Breast epithelium (tissue), 4 donors: Measurements from ENCODE around the gene OR2C3. TPM values are rescaled to one million over a fixed set of nuclear protein-coding genes. Genes with fewer than 3 reads are reported as not detected.
A peak's percentile ranks its signal among the peaks of the same experiment; 100 is the strongest.

Experiments
- DNase-seq, 2 donors: peaks; one replicate each; pipeline ENCODE4 v3.0.0-alpha.2; 2019; ENCODE audit warnings: low spot score in 2 of 2
- H3K27ac ChIP-seq, 2 donors: fragments of 200-600 bp; sonication (generic) in 1 of 2; one replicate each; pipeline ENCODE4 v1.5.1; 2016 to 2019; ENCODE audit warnings: mild to moderate bottlenecking in 1 of 2
- H3K27me3 ChIP-seq, 2 donors: fragments of 200-600 bp; sonication (generic) in 1 of 2; one replicate each; pipeline versions ENCODE4 v1.5.1 to v1.6.0; 2017 to 2019; ENCODE audit warnings: control low read depth in 1 of 2, mild to moderate bottlenecking in 1 of 2
- H3K36me3 ChIP-seq: fragments of 200-600 bp; one replicate; pipeline ENCODE4 v1.5.1; 2019
- H3K4me1 ChIP-seq, 2 donors: fragments of 200-600 bp; sonication (generic); one replicate each; pipeline ENCODE4 v1.5.1; 2016 to 2019; ENCODE audit warnings: control low read depth in 1 of 2
- H3K4me3 ChIP-seq, 3 donors: fragments of 200-600 bp; sonication (generic); 1 replicate in 2 of 3; 2 replicates in 1 of 3; pipeline ENCODE4 v1.5.1; 2016 to 2019; ENCODE audit warnings: mild to moderate bottlenecking in 3 of 3, moderate library complexity in 2 of 3
- H3K9me3 ChIP-seq, 2 donors: fragments of 200-600 bp; sonication (generic) in 1 of 2; one replicate each; pipeline ENCODE4 v1.5.1; 2016 to 2019; ENCODE audit warnings: control low read depth in 1 of 2
- POLR2A ChIP-seq: fragments of 450-650 bp; IDR thresholded peaks from one replicate; pipeline ENCODE4 v1.6.1; 2016; ENCODE audit warnings: antibody characterized with exemption, mild to moderate bottlenecking, moderate library complexity
- POLR2AphosphoS5 ChIP-seq, 3 donors: sonication (generic); formaldehyde crosslinking; IDR thresholded peaks; one replicate each; pipeline ENCODE4 v1.6.1; 2017; ENCODE audit warnings: antibody characterized with exemption in 3 of 3
- intact Hi-C: fragments of 100-400 bp; cut with DNase I; formaldehyde crosslinking; loops from one replicate; pipeline ENCODE4 v1.15.1; 2023; ENCODE audit warnings: low total_unique reads
- total RNA-seq, 3 donors: library from RNA; depleted of rRNA; stranded (reverse); fragments of >200 nt; gene quantifications; one replicate each; pipeline ENCODE4 v1.1.0, GENCODE V29; 2016
- TF ChIP-seq, protein P1 (sequence below), 3 donors: fragments of 450-650 bp; IDR thresholded peaks; one replicate each; pipeline ENCODE4 v1.5.1; 2016 to 2017; ENCODE audit warnings: antibody characterized with exemption in 3 of 3, mild to moderate bottlenecking in 3 of 3, moderate library complexity in 3 of 3

OR2C3 gene
- total RNA-seq = not detected

GRCh38 chr1:247536340-247536739, at the start of gene OR2C3:
TSS of gene OR2C3 (minus strand) at chr1:247536440. CDS start at chr1:247532511, 3,929 bp downstream.
- no peak within 1 kb of the TSS for H3K4me3 ChIP-seq
- H3K9me3 ChIP-seq = no peaks in the 10 kb centered on the region
- H3K27me3 ChIP-seq = peaks cover 0 to 1% of the 10 kb centered on the region in 2 donors
- no peaks in the 10 kb centered on the region for H3K4me1 ChIP-seq
- TF ChIP-seq POLR2AphosphoS5 (IDR thresholded peaks at IDR 0.05) (no peak), POLR2A (no peak)
- TF ChIP-seq, protein P1, sequence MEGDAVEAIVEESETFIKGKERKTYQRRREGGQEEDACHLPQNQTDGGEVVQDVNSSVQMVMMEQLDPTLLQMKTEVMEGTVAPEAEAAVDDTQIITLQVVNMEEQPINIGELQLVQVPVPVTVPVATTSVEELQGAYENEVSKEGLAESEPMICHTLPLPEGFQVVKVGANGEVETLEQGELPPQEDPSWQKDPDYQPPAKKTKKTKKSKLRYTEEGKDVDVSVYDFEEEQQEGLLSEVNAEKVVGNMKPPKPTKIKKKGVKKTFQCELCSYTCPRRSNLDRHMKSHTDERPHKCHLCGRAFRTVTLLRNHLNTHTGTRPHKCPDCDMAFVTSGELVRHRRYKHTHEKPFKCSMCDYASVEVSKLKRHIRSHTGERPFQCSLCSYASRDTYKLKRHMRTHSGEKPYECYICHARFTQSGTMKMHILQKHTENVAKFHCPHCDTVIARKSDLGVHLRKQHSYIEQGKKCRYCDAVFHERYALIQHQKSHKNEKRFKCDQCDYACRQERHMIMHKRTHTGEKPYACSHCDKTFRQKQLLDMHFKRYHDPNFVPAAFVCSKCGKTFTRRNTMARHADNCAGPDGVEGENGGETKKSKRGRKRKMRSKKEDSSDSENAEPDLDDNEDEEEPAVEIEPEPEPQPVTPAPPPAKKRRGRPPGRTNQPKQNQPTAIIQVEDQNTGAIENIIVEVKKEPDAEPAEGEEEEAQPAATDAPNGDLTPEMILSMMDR (IDR thresholded peaks at IDR 0.05) = no peak
- intact Hi-C loops = no loop called here
- H3K36me3 ChIP-seq = no peaks in the 10 kb centered on the region
- H3K27ac ChIP-seq = no peak within 1 kb of the TSS
- DNase-seq = no peak

DNA sequence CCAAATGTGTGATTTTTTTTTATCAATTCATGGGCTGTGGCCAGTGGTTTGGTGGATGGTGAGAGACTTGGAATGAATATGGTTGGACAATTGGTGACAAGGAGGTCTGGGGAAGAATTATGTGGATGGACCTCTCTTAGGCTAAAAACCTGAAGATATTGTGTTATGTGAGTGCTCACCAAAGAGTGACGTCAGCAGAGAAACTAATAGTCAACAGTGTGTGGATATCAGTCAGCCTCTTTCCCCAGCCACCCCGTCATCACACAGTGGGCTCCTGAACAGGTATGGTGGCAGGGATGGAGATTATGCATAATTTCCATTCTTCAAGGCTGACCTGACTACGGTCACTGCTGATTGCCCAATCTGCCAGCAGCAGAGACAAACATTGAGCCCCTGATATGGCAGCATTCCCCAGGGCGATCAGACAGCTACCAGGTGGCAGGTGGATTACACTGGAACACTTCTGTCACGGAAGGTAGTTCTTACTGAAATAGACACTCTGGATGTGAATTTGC, 42.8 kb upstream of the OR2C3 start:
- intact Hi-C loops = no loop called here
- TF ChIP-seq POLR2A (no peak), POLR2AphosphoS5 (IDR thresholded peaks at IDR 0.05) (no peak)
- TF ChIP-seq, protein P1 (IDR thresholded peaks at IDR 0.05) = no peak
- no peaks in the 10 kb centered on the region for H3K36me3 ChIP-seq
- H3K27me3 ChIP-seq = no peaks in the 10 kb centered on the region
- no peak overlapping the region for H3K27ac ChIP-seq
- no peaks in the 10 kb centered on the region for H3K4me1 ChIP-seq
- no peaks in the 10 kb centered on the region for H3K9me3 ChIP-seq
- no peak overlapping the region for H3K4me3 ChIP-seq
- DNase-seq = no peak

GRCh38 chr1:247576514-247576913, 40.3 kb upstream of the OR2C3 start:
- intact Hi-C loops = no loop called here
- Histone ChIP-seq H3K4me3 (no peak overlapping the region), H3K36me3 (no peaks in the 10 kb centered on the region), H3K9me3 (no peaks in the 10 kb centered on the region), H3K27ac (no peak overlapping the region), H3K4me1 (no peaks in the 10 kb centered on the region), H3K27me3 (no peaks in the 10 kb centered on the region)
- no peak for DNase-seq
- TF ChIP-seq POLR2A (no peak), POLR2AphosphoS5 (IDR thresholded peaks at IDR 0.05) (no peak)
- TF ChIP-seq, protein P1 (IDR thresholded peaks at IDR 0.05) = peak in 1 of 3 donors; percentile 21

DNA sequence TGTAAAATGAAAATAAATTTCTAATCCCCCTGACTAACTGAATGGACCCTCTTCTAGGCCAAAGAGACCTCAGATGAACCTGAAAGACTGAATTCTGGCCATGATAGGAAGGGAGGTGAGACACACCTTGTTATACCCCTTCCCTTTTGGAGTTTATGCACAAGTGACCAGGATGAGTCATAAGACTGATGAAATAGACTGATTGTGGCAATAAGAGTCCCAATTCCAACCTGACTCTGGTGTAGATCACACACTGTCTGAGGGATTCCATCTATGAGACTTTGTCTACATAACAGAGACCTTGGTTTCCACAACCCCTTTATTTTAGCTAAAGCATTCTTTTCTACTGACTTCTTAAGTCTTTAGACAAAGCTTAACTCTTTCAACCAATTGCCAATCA, 38.4 kb upstream of the OR2C3 start:
- Histone ChIP-seq H3K27ac (no peak overlapping the region), H3K36me3 (no peaks in the 10 kb centered on the region), H3K9me3 (no peaks in the 10 kb centered on the region), H3K4me3 (no peak overlapping the region), H3K27me3 (no peaks in the 10 kb centered on the region), H3K4me1 (no peaks in the 10 kb centered on the region)
- TF ChIP-seq POLR2A (no peak), POLR2AphosphoS5 (IDR thresholded peaks at IDR 0.05) (no peak)
- TF ChIP-seq, protein P1 (IDR thresholded peaks at IDR 0.05) = no peak
- no peak for DNase-seq
- intact Hi-C loops = no loop called here

GRCh38 chr1:247574236-247574635, 38.0 kb upstream of the OR2C3 start:
- no peak overlapping the region for H3K27ac ChIP-seq
- no peaks in the 10 kb centered on the region for H3K36me3 ChIP-seq
- H3K9me3 ChIP-seq = no peaks in the 10 kb centered on the region
- intact Hi-C loops = no loop called here
- no peak overlapping the region for H3K4me3 ChIP-seq
- H3K27me3 ChIP-seq = no peaks in the 10 kb centered on the region
- no peaks in the 10 kb centered on the region for H3K4me1 ChIP-seq
- no peak for DNase-seq
- TF ChIP-seq, protein P1 (IDR thresholded peaks at IDR 0.05) = no peak
- no peak for TF ChIP-seq POLR2AphosphoS5 (IDR thresholded peaks at IDR 0.05)
- no peak for TF ChIP-seq POLR2A
